ENCODE measurements around the gene FSD2. TPM values are rescaled to one million over a fixed set of nuclear protein-coding genes. Genes with fewer than 3 reads are reported as not detected.

FSD2 gene
- total and polyA plus RNA-seq, 9 of the 15 experiments (the other 6 are each of a cell fraction or from before 2014, with no cell fraction given), result 0.01 to 0.06 TPM; not detected in 7

DNA sequence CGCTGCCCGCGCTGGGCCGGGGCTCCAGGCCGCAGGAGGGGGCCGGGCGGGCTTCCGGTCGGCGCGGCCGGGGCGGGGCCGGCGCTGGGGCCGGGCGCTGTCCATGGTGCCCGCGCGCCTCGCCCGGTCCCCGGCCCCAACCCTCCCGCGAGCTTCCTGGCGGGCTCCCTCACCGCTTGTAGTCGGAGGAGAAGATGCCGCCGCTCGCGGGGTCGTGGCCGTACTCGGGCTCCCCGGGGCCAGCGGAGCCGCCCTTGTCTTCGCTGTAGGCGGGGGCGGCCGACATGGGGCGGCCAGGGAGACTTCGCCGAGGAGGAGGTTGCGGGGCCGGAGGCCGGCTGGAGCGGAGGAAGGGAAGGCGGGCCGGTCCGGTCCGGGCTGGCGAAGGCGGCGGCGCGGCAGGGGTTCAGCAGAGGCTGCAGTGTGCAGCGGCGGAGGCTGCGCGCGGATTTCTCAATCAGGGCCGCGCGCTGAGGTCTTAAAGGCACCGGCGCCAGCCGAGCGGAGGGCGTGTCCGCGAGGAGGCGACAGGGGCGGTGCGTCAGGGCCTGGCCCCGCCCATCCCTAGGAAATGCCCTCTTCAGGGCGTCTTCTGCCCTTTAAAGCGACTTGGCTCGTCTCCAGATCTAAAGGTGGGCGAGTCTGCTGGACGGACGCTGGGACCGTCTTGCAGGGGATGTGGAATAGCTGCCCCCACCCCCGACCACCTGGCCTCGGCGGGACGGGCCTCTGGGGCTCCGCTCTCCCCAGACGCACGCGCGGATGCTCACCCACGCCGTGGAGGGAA, 96.3 kb downstream of the FSD2 start, which contains the start of gene AP3B2 (continued):
- no peak for TF ChIP-seq ZNF695 (CRISPR knock-in tag; IDR thresholded peaks at IDR 0.05)
- no peak for TF ChIP-seq XRCC5 (IDR thresholded peaks at IDR 0.05; ENCODE audit: low read depth, low read length)
- TF ChIP-seq BRD9 (IDR thresholded peaks at IDR 0.05; ENCODE audit: low read depth, partially characterized antibody), result no peak
- no peak for TF ChIP-seq SMAD3 (CRISPR knock-in tag; conservative IDR thresholded peaks at IDR 0.05)
- TF ChIP-seq NFYB (IDR thresholded peaks at IDR 0.05; ENCODE audit: extremely low read depth, insufficient read length), result no peak
- peak; percentile 15; the same call in 1 of the 2 replicates for TF ChIP-seq E2F4 (CRISPR knock-in tag; IDR thresholded peaks at IDR 0.05; ENCODE audit: low read depth)
- no peak for TF ChIP-seq ZNF174 (CRISPR knock-in tag; IDR thresholded peaks at IDR 0.05)
- no peak for TF ChIP-seq HDAC6 (IDR thresholded peaks at IDR 0.05; ENCODE audit: low read depth, low read length)
- TF ChIP-seq, protein P1, sequence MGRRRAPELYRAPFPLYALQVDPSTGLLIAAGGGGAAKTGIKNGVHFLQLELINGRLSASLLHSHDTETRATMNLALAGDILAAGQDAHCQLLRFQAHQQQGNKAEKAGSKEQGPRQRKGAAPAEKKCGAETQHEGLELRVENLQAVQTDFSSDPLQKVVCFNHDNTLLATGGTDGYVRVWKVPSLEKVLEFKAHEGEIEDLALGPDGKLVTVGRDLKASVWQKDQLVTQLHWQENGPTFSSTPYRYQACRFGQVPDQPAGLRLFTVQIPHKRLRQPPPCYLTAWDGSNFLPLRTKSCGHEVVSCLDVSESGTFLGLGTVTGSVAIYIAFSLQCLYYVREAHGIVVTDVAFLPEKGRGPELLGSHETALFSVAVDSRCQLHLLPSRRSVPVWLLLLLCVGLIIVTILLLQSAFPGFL (CRISPR knock-in tag; IDR thresholded peaks at IDR 0.05), result 0 out of 2 replicates have a peak, but pooled peaks have one; percentile 81
- TF ChIP-seq MCM3 (IDR thresholded peaks at IDR 0.05), result no peak
- TF ChIP-seq RBM34 (IDR thresholded peaks at IDR 0.05; ENCODE audit: borderline replicate concordance, insufficient read depth, low read length), result 0 out of 2 replicates have a peak, but pooled peaks have one; percentile 65
- peak; percentile 84 to 93; a peak in 2 of 4 replicates for TF ChIP-seq SIN3A (IDR thresholded peaks at IDR 0.05; ENCODE audit: borderline replicate concordance in 2 of 2, control insufficient read depth in 1 of 2, low read depth in 2 of 2, low read length in 2 of 2)
- no peak for TF ChIP-seq RAD51 (IDR thresholded peaks at IDR 0.05; ENCODE audit: borderline replicate concordance, low read depth)
- TF ChIP-seq MTA2 (IDR thresholded peaks at IDR 0.05; ENCODE audit: low read depth), result no peak
- TF ChIP-seq, protein P2, sequence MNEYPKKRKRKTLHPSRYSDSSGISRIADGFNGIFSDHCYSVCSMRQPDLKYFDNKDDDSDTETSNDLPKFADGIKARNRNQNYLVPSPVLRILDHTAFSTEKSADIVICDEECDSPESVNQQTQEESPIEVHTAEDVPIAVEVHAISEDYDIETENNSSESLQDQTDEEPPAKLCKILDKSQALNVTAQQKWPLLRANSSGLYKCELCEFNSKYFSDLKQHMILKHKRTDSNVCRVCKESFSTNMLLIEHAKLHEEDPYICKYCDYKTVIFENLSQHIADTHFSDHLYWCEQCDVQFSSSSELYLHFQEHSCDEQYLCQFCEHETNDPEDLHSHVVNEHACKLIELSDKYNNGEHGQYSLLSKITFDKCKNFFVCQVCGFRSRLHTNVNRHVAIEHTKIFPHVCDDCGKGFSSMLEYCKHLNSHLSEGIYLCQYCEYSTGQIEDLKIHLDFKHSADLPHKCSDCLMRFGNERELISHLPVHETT (CRISPR knock-in tag; conservative IDR thresholded peaks at IDR 0.05 in 1 of 2, IDR thresholded peaks at IDR 0.05 in 1 of 2), result 0 out of 4 replicates have a peak, but pooled peaks of 1 of the 2 experiments have one; percentile 47
